Esophagus (tissue), 2 donors: ENCODE measurements around the gene SPHK2. TPM values are rescaled to one million over a fixed set of nuclear protein-coding genes. Genes with fewer than 3 reads are reported as not detected.
"Not testable (repeated sequence)": the region's sequence is repeated elsewhere in the genome, so short reads cannot be mapped to it uniquely, and the experiment has no call there.

Experiments
- H3K27ac ChIP-seq, 2 donors: one replicate each; pipeline ENCODE4 v1.5.1; 2013; ENCODE audit warnings: low read depth in 2 of 2, mild to moderate bottlenecking in 2 of 2, inconsistent platforms in 1 of 2, low read length in 1 of 2, moderate library complexity in 1 of 2
- H3K27me3 ChIP-seq, 2 donors: one replicate each; pipeline ENCODE4 v1.6.1; 2013; ENCODE audit warnings: low read length in 2 of 2, control low read depth in 1 of 2, mild to moderate bottlenecking in 1 of 2; ENCODE audit not compliant: insufficient read depth in 2 of 2, control insufficient read depth in 1 of 2
- H3K36me3 ChIP-seq, 2 donors: one replicate each; pipeline ENCODE4 v1.6.1; 2013; ENCODE audit warnings: low read length in 1 of 2; ENCODE audit not compliant: control insufficient read depth in 2 of 2, insufficient read depth in 2 of 2
- H3K4me1 ChIP-seq, 2 donors: one replicate each; pipeline ENCODE4 v1.6.1; 2013; ENCODE audit warnings: low read length in 1 of 2; ENCODE audit not compliant: control insufficient read depth in 2 of 2, insufficient read depth in 2 of 2
- H3K4me3 ChIP-seq, 2 donors: one replicate each; pipeline ENCODE4 v1.5.1; 2013; ENCODE audit warnings: low read length in 2 of 2, mild to moderate bottlenecking in 2 of 2, low read depth in 1 of 2, moderate library complexity in 1 of 2
- H3K9me3 ChIP-seq, 2 donors: one replicate each; pipeline ENCODE4 v1.6.1; 2013; ENCODE audit warnings: mild to moderate bottlenecking in 2 of 2, low read depth in 1 of 2, low read length in 1 of 2, moderate library complexity in 1 of 2; ENCODE audit not compliant: control insufficient read depth in 2 of 2, insufficient read depth in 1 of 2
- WGBS, 2 donors: extraction: QIAGEN DNeasy Blood & Tissue Kit; methylation state at CpG; one replicate each; pipeline ENCODE4 v1.1.7; 2013; 5-methylcytosine and 5-hydroxymethylcytosine counted together
- polyA plus RNA-seq, 2 donors: library from polyadenylated mRNA; stranded (reverse); fragments of 200-250 nt; gene quantifications; one replicate each; pipeline ENCODE4 v1.2.3, GENCODE V29; 2013
- donor health status: healthy with polysubstance abuse.
- donor health status: Bipolar disorder and iron deficiency.

The SPHK2 gene
- polyA plus RNA-seq, 2 donors = 9.0 to 15.5 TPM

DNA sequence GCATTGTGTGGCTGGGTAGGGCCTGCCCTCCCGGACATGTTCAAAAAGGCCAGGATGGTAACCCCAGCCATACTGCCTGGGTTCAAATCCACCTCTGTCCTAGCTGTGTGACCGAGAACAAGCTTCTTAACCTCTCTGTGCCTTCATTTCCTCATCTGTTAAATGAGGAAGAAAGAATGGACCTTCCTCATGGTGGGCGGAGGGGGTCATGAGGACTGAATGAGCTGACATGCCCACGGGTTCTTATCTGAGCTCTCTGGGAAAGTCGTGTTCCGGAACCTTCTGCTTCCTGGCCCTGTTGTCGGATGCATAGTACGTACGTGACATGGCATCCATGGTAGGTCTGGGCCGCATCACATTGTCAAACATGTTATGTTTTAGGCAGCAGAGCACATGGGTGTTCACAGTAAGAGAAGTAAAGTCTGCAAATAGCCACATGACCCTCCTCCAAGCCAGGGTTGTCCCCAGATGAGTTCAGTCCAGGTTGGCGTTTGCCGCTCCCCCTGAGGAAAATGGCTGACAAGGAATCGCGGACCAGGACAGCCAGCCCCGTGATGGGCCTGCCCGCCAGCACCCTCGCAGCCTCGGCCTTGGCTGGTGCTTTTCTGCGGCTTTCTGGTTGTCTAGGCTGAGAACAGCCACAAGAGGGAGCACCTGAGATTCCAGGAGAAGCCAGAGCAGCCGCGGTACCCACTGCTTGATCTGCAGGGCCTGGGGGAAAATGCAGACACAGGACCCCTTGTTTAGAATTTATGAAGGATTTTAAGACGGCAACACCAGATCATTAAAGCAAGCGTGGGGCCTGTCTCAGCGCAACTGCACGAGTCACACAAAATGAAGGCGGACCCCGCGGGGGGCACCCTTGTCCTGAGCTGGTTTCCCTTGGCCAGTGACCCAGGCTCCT lies 55.9 kb downstream of the SPHK2 start:
- 37 to 38% methylated on average over 28 of the region's 28 CpGs for WGBS, 2 donors
- H3K9me3 ChIP-seq = no peaks in the 10 kb centered on the region
- H3K27ac ChIP-seq = no peak overlapping the region
- H3K27me3 ChIP-seq = no peaks in the 10 kb centered on the region
- H3K4me3 ChIP-seq = no peak overlapping the region
- H3K4me1 ChIP-seq = peaks cover 3% of the 10 kb centered on the region in 2 donors
- H3K36me3 ChIP-seq = no peaks in the 10 kb centered on the region

DNA sequence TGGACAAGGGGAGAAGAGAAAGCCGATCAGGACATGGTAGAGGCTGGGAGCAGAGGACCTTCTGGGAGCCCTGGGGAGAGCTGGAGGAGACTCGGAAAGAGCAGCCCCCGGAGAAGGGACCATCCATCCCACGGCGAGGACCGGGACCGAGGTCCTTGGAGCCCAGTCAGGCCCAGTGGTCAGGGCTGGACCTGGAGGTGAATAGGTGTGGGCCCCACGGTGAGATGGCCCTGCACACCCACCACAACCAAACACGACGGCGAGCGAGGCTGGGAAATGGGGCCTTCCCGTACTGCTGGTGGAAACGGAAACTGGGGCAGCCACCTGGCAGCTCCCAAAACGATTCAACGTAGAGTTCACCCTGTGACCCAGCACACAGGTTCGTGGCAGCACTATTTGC lies 57.2 kb downstream of the SPHK2 start:
- Histone ChIP-seq H3K27me3 (no peaks in the 10 kb centered on the region), H3K36me3 (no peaks in the 10 kb centered on the region), H3K4me1 (peaks cover 3% of the 10 kb centered on the region in 2 donors), H3K9me3 (no peaks in the 10 kb centered on the region), H3K4me3 (no peak overlapping the region), H3K27ac (peak overlapping the region; percentile 67 to 93)
- 84 to 88% methylated on average over 17 of the region's 17 CpGs for WGBS, 2 donors

DNA sequence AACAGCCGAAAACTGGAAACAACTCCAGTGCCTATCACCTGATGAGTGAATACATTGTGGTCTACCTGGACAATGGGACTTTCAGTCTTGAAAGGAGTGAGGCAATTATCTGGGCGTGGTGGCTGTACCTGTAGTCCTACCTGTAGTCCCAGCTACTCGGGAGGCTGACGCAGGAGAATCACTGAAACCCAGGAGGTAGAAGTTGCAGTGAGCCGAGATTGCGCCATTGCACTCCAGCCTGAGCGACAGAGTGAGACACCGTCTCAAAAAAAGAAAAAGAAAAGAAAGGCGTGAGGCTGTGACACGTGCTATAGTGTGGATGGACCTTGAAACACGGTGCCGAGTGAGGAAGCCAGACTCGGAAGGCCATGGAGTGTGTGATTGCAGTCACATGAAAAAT lies 57.6 kb downstream of the SPHK2 start:
- H3K36me3 ChIP-seq = no peaks in the 10 kb centered on the region
- peaks cover 3% of the 10 kb centered on the region in 2 donors for H3K4me1 ChIP-seq
- no peak overlapping the region for H3K4me3 ChIP-seq
- WGBS, 2 donors = 72 to 73% methylated on average over 13 of the region's 13 CpGs
- H3K9me3 ChIP-seq = no peaks in the 10 kb centered on the region
- no peaks in the 10 kb centered on the region for H3K27me3 ChIP-seq
- peak overlapping the region; percentile 67 to 93 for H3K27ac ChIP-seq

DNA sequence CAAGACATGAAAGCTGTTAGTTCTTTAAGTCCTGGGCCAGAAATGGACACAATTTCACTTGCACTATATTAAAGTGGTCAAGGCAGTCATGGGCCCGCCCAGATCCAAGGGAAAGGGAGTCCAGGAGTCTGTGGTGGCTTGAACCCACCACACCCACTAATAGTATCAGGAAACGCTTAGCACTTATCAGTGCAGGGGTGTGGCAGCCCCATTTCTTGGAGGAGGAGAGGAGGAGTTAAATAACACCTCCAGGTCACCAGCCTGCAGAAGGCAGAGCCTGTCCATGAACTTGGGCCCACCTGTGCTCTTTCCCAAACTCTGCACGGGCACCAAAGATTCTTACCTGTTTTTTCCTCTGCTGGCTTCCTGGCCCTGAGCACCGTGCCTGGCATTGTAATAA lies 58.9 kb downstream of the SPHK2 start:
- Histone ChIP-seq H3K9me3 (no peaks in the 10 kb centered on the region), H3K4me1 (peaks cover 3% of the 10 kb centered on the region in 2 donors), H3K27ac (peak overlapping the region; percentile 42 to 61), H3K4me3 (no peak overlapping the region), H3K27me3 (no peaks in the 10 kb centered on the region), H3K36me3 (no peaks in the 10 kb centered on the region)
- WGBS, 2 donors = 53 to 76% methylated on average over 4 of the region's 4 CpGs

DNA sequence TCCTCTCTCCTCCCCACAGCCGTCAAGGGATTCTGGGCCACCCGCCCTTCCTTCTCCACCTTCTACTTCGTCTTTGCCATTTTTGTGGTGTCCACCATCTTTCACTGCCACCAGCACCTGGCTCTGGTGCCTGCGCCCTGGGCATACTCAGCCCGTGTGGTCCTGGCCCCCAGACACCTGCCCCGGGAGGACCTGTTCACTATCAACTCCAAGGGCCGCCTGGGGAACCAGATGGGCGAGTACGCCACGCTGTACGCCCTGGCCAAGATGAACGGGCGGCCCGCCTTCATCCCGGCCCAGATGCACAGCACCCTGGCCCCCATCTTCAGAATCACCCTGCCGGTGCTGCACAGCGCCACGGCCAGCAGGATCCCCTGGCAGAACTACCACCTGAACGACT lies 60.7 kb downstream of the SPHK2 start:
- 88 to 95% methylated on average over 13 to 19 of the region's 19 CpGs for WGBS, 2 donors
- H3K4me1 ChIP-seq = not testable (repeated sequence)

More for the DNA sequence above, 60.7 kb downstream of the SPHK2 start:
- not testable (repeated sequence) for H3K4me3 ChIP-seq, H3K27me3 ChIP-seq, H3K27ac ChIP-seq, H3K36me3 ChIP-seq, H3K9me3 ChIP-seq

Other genes with a start within 250 kb of the SPHK2 start
- 10 to 100 TPM; 62.7 to 70.2 TPM for gene KDELR1, start 228.0 kb upstream of the SPHK2 start, polyA plus RNA-seq
- under 1 TPM; 0.06 to 0.08 TPM for gene GRIN2D, start 225.8 kb upstream of the SPHK2 start, polyA plus RNA-seq
- 10 to 100 TPM in 1 of 2 donors, 1 to 10 TPM in 1; 6.2 to 18.1 TPM for gene GRWD1, start 173.5 kb upstream of the SPHK2 start, polyA plus RNA-seq
- 1 to 10 TPM in 1 of 2 donors, under 1 TPM in 1; 0.54 to 1.0 TPM for gene KCNJ14, start 163.9 kb upstream of the SPHK2 start, polyA plus RNA-seq
- gene CYTH2, start 150.1 kb upstream of the SPHK2 start, polyA plus RNA-seq = 10 to 100 TPM; 52.2 to 59.3 TPM
- 1 to 10 TPM; 2.9 to 7.5 TPM for gene LMTK3, start 107.7 kb upstream of the SPHK2 start, polyA plus RNA-seq
- 100 to 1,000 TPM; 295 to 320 TPM for gene SULT2B1, start 67.3 kb upstream of the SPHK2 start, polyA plus RNA-seq
- gene SPACA4, start 12.8 kb upstream of the SPHK2 start, polyA plus RNA-seq = 1 to 10 TPM; 1.2 to 1.9 TPM
- gene FAM83E, start 4.4 kb upstream of the SPHK2 start, polyA plus RNA-seq = 10 to 100 TPM in 1 of 2 donors, 1 to 10 TPM in 1; 6.5 to 26.7 TPM
- gene RPL18, start 328 bp upstream of the SPHK2 start, polyA plus RNA-seq = 1,000 to 10,000 TPM; 2,667 to 2,860 TPM
- gene DBP, start 17.9 kb downstream of the SPHK2 start, polyA plus RNA-seq = 10 to 100 TPM in 1 of 2 donors, 1 to 10 TPM in 1; 8.9 to 13.3 TPM
- gene CA11, start 26.7 kb downstream of the SPHK2 start, polyA plus RNA-seq = 10 to 100 TPM in 1 of 2 donors, 1 to 10 TPM in 1; 6.8 to 12.7 TPM
- under 1 TPM; 0.25 to 0.39 TPM for gene NTN5, start 53.5 kb downstream of the SPHK2 start, polyA plus RNA-seq
- 10 to 100 TPM; 34.5 to 51.8 TPM for gene FUT2, start 76.5 kb downstream of the SPHK2 start, polyA plus RNA-seq
- gene MAMSTR, start 100.2 kb downstream of the SPHK2 start, polyA plus RNA-seq = 1 to 10 TPM in 1 of 2 donors, under 1 TPM in 1; 0.96 to 1.6 TPM
- gene RASIP1, start 121.1 kb downstream of the SPHK2 start, polyA plus RNA-seq = 10 to 100 TPM in 1 of 2 donors, 1 to 10 TPM in 1; 7.0 to 11.4 TPM
- gene IZUMO1, start 127.4 kb downstream of the SPHK2 start, polyA plus RNA-seq = under 1 TPM; 0.16 to 0.39 TPM
- gene FUT1, start 133.1 kb downstream of the SPHK2 start, polyA plus RNA-seq = 1 to 10 TPM; 1.1 to 2.4 TPM
- not detected for gene FGF21, start 136.0 kb downstream of the SPHK2 start, polyA plus RNA-seq
- 10 to 100 TPM; 21.9 to 31.4 TPM for gene BCAT2, start 191.5 kb downstream of the SPHK2 start, polyA plus RNA-seq
- 1 to 10 TPM; 2.2 to 3.4 TPM for gene HSD17B14, start 217.0 kb downstream of the SPHK2 start, polyA plus RNA-seq
- gene PLEKHA4, start 249.1 kb downstream of the SPHK2 start, polyA plus RNA-seq = 1 to 10 TPM; 8.6 to 9.2 TPM